ENCODE data around the gene DDX43.
"Not testable (repeated sequence)": the region's sequence is repeated elsewhere in the genome, so short reads cannot be mapped to it uniquely, and the experiment has no call there.

DDX43 gene

GRCh38 chr6:73452107-73452461 lies 57.5 kb downstream of the DDX43 start, which contains the start of gene CGAS:
TSS of gene CGAS (minus strand) at chr6:73452297. CDS start at chr6:73452181, 116 bp downstream.
- DNase-seq (ENCODE audit: low read depth), result peak; percentile 76
- peak within 1 kb of the TSS; percentile 79 for H3K4me3 ChIP-seq (ENCODE audit: low read length)
- TF ChIP-seq CTCF (conservative IDR thresholded peaks at IDR 0.05; ENCODE audit: low read length), result no peak

DNA sequence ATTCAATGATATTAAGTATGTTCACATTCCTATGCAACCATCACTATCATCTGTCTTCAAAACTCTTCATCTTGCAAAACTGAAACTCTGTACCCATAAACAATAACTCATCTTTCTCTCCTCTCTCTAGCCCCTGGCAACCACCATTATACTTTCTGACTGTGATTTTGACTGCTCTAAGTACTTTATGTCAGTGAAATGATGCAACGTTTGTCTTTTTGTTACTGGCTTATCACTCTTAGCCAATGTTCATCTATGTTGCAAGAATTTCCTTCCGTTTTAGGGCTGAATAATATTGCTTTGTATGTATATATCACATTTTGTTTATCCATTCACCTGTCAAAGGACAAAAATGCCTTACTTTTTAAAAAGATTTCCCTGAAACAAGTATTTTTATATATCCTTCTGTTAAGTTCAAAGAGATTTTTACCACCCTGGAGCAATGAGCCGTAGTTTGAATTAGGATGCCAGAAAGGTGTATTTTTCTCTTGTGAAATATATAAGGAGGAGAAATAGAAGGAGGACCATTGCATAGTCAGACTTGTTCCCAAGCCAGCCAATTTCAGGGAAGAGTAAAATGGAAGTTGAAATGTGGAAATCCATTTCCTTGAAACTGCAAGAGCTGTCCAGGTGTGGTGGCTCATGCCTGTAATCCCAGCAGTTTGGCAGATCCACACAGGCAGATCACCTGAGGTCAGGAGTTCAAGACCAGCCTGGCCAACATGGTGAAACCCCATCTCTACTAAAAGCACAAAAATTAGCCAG lies 61.4 kb downstream of the DDX43 start:
- DNase-seq (ENCODE audit: low read depth), result no peak
- no peak overlapping the region for H3K4me3 ChIP-seq (ENCODE audit: low read length)
- TF ChIP-seq CTCF (conservative IDR thresholded peaks at IDR 0.05; ENCODE audit: low read length), result no peak

DNA sequence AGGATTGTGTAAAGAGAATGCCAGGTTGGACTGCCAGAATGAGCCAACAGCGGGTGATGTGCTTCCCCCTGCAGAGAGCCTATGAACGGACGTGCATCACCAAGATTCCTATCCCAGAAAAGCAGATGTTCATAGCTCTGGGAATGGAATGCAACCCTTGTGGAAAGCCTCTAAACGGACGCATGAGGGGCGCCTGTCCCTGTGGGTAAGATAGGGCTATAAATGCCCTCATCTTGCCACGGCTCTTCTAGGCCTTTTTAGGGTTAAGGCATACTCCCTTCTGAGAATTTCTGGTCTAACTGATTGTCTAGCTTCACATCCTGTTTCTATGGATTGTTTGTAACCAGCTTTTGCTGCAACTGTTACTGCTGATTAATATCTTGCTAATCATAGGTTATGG lies 64.8 kb downstream of the DDX43 start:
- DNase-seq (ENCODE audit: low read depth); H3K4me3 ChIP-seq (ENCODE audit: low read length): not testable (repeated sequence)

DNA sequence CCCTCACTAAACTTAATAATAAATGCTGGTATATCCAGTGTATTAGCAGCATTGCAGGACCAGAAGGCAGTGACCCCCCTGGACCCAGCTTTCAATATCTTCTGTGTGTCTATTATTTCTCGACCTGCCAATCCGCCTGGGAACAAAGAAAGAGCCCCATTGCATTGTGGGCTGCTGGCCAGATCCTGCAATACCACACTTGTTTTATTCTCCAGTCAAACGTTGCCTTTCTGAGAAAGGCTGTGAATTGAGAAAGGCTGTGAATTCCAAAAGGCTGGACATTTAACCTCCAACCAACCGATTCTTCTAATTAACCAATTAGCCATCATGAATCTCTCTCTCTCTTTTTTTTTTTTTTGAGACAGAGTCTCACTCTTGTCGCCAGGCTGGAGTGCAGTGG lies 65.4 kb downstream of the DDX43 start:
- no peak overlapping the region for H3K4me3 ChIP-seq (ENCODE audit: low read length)
- TF ChIP-seq CTCF (conservative IDR thresholded peaks at IDR 0.05; ENCODE audit: low read length), result no peak
- no peak for DNase-seq (ENCODE audit: low read depth)

GRCh38 chr6:73461537-73462350 lies 67.1 kb downstream of the DDX43 start, which contains the start of gene MTO1:
TSS of gene MTO1 (plus strand) at chr6:73461737. CDS start at chr6:73461855, 118 bp downstream.
- no peak for TF ChIP-seq CTCF (conservative IDR thresholded peaks at IDR 0.05; ENCODE audit: low read length)
- DNase-seq (ENCODE audit: low read depth), result peak; percentile 91
- H3K4me3 ChIP-seq (ENCODE audit: low read length), result peak within 1 kb of the TSS; percentile 97

Data from AG10803 (cell line).